HEK293 (cell line): ENCODE measurements around the gene SLC22A4.

Experiments used
- CTCF ChIA-PET: fragments of 350-600 bp; formaldehyde crosslinking; extraction: SDS; loops from one replicate; lab custom pipeline; 2021; ENCODE audit warnings: antibody characterized with exemption; lab: Yijun Ruan, JAX
- POLR2A ChIA-PET: fragments of 300-600 bp; formaldehyde crosslinking; extraction: SDS; loops from one replicate; lab custom pipeline; 2020; ENCODE audit warnings: antibody characterized with exemption, inconsistent platforms; lab: Yijun Ruan, JAX
- H3K27ac ChIP-seq: fragments of 200-500 bp; sonication (Bioruptor generic); 2 replicates; pipeline ENCODE4 v1.5.1; 2014; ENCODE audit warnings: low read depth, low read length, control low read depth, inconsistent platforms; ENCODE audit errors: extremely low read depth
- H3K36me3 ChIP-seq, 2 experiments: fragments of 200-500 bp in 1 of 2; sonication (Bioruptor generic) in 1 of 2; 1 replicate in 1 of 2; 2 replicates in 1 of 2; pipeline ENCODE4 v1.5.1; 2014 to 2017; ENCODE audit warnings: inconsistent platforms in 2 of 2, low read length in 2 of 2; ENCODE audit not compliant: control insufficient read depth in 2 of 2, insufficient read depth in 1 of 2
- H3K4me1 ChIP-seq: fragments of 200-500 bp; sonication (Bioruptor generic); 2 replicates; pipeline ENCODE4 v1.5.1; 2014; ENCODE audit warnings: mild to moderate bottlenecking, low read length, inconsistent platforms; ENCODE audit not compliant: control insufficient read depth, insufficient read depth
- H3K4me3 ChIP-seq: 2 replicates; pipeline ENCODE4 v1.5.1; 2011; ENCODE audit warnings: low read depth, mild to moderate bottlenecking, control low read depth, low read length, moderate library complexity
- H3K9me3 ChIP-seq: fragments of 200-500 bp; sonication (Bioruptor generic); 2 replicates; pipeline ENCODE4 v1.5.1; 2014; ENCODE audit warnings: low read depth, low read length, inconsistent platforms; ENCODE audit not compliant: control insufficient read depth, insufficient read depth
- EGR2 ChIP-seq: fragments of 450-650 bp; formaldehyde crosslinking; IDR thresholded peaks from 2 replicates; pipeline ENCODE4 v1.5.1; 2016; ENCODE audit warnings: low read depth, missing biosample characterization, missing genetic modification characterization
- GLI4 ChIP-seq: fragments of 450-650 bp; formaldehyde crosslinking; IDR thresholded peaks from 2 replicates; pipeline ENCODE4 v1.5.1; 2016; ENCODE audit warnings: missing biosample characterization, missing genetic modification characterization
- HOXC10 ChIP-seq: sonication (generic); formaldehyde crosslinking; IDR thresholded peaks from 2 replicates; pipeline ENCODE4 v1.8.1; 2023; ENCODE audit warnings: mild to moderate bottlenecking, missing genetic modification reagents
- KLF1 ChIP-seq: fragments of 450-650 bp; formaldehyde crosslinking; IDR thresholded peaks from 2 replicates; pipeline ENCODE4 v1.5.1; 2016; ENCODE audit warnings: missing biosample characterization, missing genetic modification characterization
- KLF10 ChIP-seq: fragments of 450-650 bp; IDR thresholded peaks from 2 replicates; pipeline ENCODE4 v1.5.1; 2018; ENCODE audit warnings: missing biosample characterization, mild to moderate bottlenecking, missing genetic modification characterization
- REPIN1 ChIP-seq: fragments of 450-650 bp; formaldehyde crosslinking; IDR thresholded peaks from 2 replicates; pipeline ENCODE4 v1.5.1; 2017; ENCODE audit warnings: missing biosample characterization, missing genetic modification characterization, low read depth
- YY1 ChIP-seq: fragments of 450-650 bp; formaldehyde crosslinking; IDR thresholded peaks from 2 replicates; pipeline ENCODE4 v1.5.1; 2018; ENCODE audit warnings: missing biosample characterization, missing genetic modification characterization
- ZFHX2 ChIP-seq: fragments of 450-650 bp; formaldehyde crosslinking; conservative IDR thresholded peaks from 2 replicates; pipeline ENCODE4 v1.5.1; 2016; ENCODE audit warnings: missing biosample characterization, missing genetic modification characterization
- ZNF133 ChIP-seq: fragments of 450-650 bp; formaldehyde crosslinking; IDR thresholded peaks from 2 replicates; pipeline ENCODE4 v1.5.1; 2016; ENCODE audit warnings: missing biosample characterization, missing genetic modification characterization
- ZNF311 ChIP-seq: fragments of 450-650 bp; formaldehyde crosslinking; IDR thresholded peaks from 2 replicates; pipeline ENCODE4 v1.5.1; 2017; ENCODE audit warnings: missing biosample characterization, missing genetic modification characterization, borderline replicate concordance
- ZNF335 ChIP-seq: fragments of 450-650 bp; formaldehyde crosslinking; conservative IDR thresholded peaks from 2 replicates; pipeline ENCODE4 v1.5.1; 2016; ENCODE audit warnings: missing biosample characterization, missing genetic modification characterization
- ZNF341 ChIP-seq: fragments of 450-650 bp; formaldehyde crosslinking; IDR thresholded peaks from 2 replicates; pipeline ENCODE4; 2016; ENCODE audit warnings: low read depth, missing biosample characterization, missing genetic modification characterization
- ZNF394 ChIP-seq: fragments of 450-650 bp; formaldehyde crosslinking; IDR thresholded peaks from 2 replicates; pipeline ENCODE4 v1.5.1; 2016; ENCODE audit warnings: missing biosample characterization, missing genetic modification characterization, mild to moderate bottlenecking, moderate library complexity, borderline replicate concordance
- ZNF501 ChIP-seq: fragments of 450-650 bp; formaldehyde crosslinking; IDR thresholded peaks from 2 replicates; pipeline ENCODE4 v1.5.1; 2016; ENCODE audit warnings: missing biosample characterization, missing genetic modification characterization
- ZNF549 ChIP-seq: fragments of 450-650 bp; IDR thresholded peaks from 2 replicates; pipeline ENCODE4 v1.5.1; 2018; ENCODE audit warnings: missing biosample characterization, missing genetic modification characterization, mild to moderate bottlenecking, inconsistent platforms, moderate library complexity
- ZNF560 ChIP-seq: fragments of 450-650 bp; formaldehyde crosslinking; IDR thresholded peaks from 2 replicates; pipeline ENCODE4 v1.5.1; 2017; ENCODE audit warnings: missing biosample characterization, missing genetic modification characterization, borderline replicate concordance
- ZNF624 ChIP-seq: fragments of 450-650 bp; formaldehyde crosslinking; IDR thresholded peaks from 2 replicates; pipeline ENCODE4 v1.5.1; 2017; ENCODE audit warnings: missing biosample characterization, missing genetic modification characterization
- TF ChIP-seq, protein P1 (sequence below): fragments of 450-650 bp; formaldehyde crosslinking; IDR thresholded peaks from 2 replicates; pipeline ENCODE4 v1.5.1; 2016; ENCODE audit warnings: missing biosample characterization, missing genetic modification characterization

The SLC22A4 gene

DNA sequence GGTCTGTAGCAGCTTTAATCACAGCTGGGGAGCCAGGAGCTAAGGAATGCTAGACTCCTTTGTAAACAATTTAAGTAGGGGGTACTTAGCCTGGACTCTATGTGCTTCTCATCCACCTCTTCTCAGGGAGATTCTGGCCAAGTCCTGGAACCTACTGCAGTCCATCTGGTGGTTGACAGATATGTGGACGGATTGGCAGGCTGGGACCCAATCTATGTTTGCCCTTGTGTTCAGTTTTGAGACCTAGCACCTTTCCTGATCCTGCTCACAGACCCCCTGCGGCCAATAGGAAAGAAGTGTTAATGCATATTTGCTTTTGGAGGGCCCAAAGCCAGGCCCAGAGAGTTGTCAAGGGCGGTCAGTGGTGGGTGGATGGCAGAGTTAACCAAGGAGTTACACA lies 81.8 kb downstream of the SLC22A4 start:
- Histone ChIP-seq H3K4me1 (no peaks in the 10 kb centered on the region), H3K36me3 (peaks cover 0 to 28% of the 10 kb centered on the region in 2 experiments; a peak in 1 of 3 replicates), H3K9me3 (no peaks in the 10 kb centered on the region), H3K27ac (no peak overlapping the region), H3K4me3 (no peak overlapping the region)
- no peak for TF ChIP-seq YY1 (tag by site-specific recombination)
- no peak for TF ChIP-seq KLF1 (tag by site-specific recombination)
- no peak for TF ChIP-seq ZNF624
- no peak for TF ChIP-seq GLI4 (tag by site-specific recombination)
- no peak for TF ChIP-seq ZNF133 (tag by site-specific recombination)
- CTCF ChIA-PET = interaction anchor here (0.6 to 1.1 kb wide), 4 partner anchors 9 to 290 kb away, joined by 3 to 4 read pairs (median 3); no protein-coding TSS in a partner anchor
- POLR2A ChIA-PET = interaction anchor here (0.9 to 1.3 kb wide), 2 partner anchors 82 to 115 kb away, joined by 3 read pairs; partner anchors contain the start of genes IRF1 and SLC22A4

DNA sequence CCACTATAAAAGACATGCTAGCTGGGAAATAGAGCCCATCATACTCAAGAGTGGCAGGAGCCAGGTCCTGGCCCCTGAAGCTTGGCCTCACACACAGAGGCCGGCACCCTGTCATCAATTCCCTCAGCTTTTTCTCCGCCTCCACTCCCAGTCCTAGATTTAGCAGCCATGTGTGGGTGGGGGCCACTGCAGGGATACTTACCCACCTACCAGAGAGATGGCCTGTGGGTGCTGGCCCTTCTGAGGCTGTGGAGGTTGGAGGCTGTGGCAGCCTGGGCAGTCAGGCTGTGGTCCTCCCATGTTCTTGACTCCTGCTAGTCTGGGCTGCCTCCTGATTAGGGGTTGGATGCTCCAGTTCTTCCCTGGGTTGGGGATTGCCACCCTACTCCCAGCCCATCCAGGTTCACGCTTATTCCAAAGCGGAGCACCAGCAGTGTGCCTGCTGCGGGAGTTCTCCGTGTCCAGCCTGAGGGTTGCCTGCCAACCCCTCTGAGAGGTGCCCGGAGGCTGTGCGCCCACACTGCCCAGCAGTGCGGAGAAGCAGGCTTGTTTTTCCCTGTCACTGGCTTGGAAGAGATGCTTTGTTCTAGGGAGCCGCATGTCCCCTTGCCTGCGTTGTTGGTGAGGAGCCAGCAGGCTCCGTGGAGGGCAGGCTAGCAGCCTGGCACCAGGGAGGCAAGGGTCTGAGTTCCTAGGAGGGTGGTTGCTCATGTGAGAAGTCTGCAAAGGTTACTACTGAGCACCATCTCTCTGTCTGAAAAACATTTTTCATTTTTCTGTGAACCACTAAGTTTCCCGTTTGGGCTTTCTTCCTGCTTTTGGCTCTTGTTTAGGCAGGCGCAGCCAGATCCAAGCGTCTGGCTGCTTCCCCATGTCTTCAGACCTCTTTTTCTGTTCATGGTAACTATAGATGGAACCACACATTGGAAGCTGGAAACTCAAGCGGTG lies 82.8 kb downstream of the SLC22A4 start:
- Histone ChIP-seq H3K4me3 (no peak overlapping the region), H3K27ac (no peak overlapping the region), H3K9me3 (no peaks in the 10 kb centered on the region)
- POLR2A ChIA-PET = interaction anchor here (1.3 kb wide), 1 partner anchor 83 kb away, joined by 3 read pairs; the partner anchor contains the start of gene SLC22A4
- TF ChIP-seq HOXC10 (CRISPR knock-in tag) (no peak), ZNF501 (tag by site-specific recombination) (no peak), ZNF311 (tag by site-specific recombination) (no peak), EGR2 (tag by site-specific recombination) (peak; percentile 85), ZNF394 (no peak), ZNF341 (tag by site-specific recombination) (no peak), ZNF549 (tag by site-specific recombination) (no peak), ZFHX2 (tag by site-specific recombination) (peak; percentile 79)
- TF ChIP-seq, all 188 proteins: peak for 2
- CTCF ChIA-PET = interaction anchor here (0.6 to 1.0 kb wide), 2 partner anchors 138 to 291 kb away, joined by 3 to 5 read pairs; no protein-coding TSS in a partner anchor
- peaks cover 0 to 28% of the 10 kb centered on the region in 2 experiments; a peak in 1 of 3 replicates for H3K36me3 ChIP-seq
- H3K4me1 ChIP-seq = no peaks in the 10 kb centered on the region

DNA sequence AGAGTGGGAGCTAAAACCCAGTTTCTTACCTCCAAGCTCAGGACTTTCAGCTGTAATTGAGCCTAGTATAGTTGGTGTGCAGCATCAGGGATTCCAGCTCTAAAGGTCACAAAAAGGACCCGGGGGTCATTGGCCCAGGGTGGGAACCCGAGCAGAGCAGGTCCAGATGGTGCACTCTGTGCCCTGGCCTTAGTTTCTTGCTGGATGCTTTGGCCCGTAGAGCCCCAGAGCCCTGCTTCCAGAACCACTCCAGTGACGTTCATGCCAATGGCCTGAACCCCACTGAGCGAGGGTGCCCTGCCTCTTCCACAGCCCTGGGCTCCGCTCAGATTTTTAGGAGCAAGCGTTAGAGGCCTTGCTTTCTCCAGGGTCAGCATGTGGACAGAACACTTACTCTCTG lies 83.5 kb downstream of the SLC22A4 start:
- TF ChIP-seq REPIN1 (tag by site-specific recombination) (no peak), KLF10 (tag by site-specific recombination) (no peak), ZNF335 (tag by site-specific recombination) (no peak), ZNF560 (tag by site-specific recombination) (no peak)
- TF ChIP-seq, protein P1, sequence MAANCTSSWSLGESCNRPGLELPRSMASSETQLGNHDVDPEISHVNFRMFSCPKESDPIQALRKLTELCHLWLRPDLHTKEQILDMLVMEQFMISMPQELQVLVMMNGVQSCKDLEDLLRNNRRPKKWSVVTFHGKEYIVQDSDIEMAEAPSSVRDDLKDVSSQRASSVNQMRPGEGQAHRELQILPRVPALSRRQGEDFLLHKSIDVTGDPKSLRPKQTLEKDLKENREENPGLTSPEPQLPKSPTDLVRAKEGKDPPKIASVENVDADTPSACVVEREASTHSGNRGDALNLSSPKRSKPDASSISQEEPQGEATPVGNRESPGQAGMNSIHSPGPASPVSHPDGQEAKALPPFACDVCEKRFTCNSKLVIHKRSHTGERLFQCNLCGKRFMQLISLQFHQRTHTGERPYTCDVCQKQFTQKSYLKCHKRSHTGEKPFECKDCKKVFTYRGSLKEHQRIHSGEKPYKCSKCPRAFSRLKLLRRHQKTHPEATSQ = no peak
- Histone ChIP-seq H3K4me1 (no peaks in the 10 kb centered on the region), H3K36me3 (peaks cover 0 to 24% of the 10 kb centered on the region in 2 experiments; a peak in 1 of 3 replicates), H3K9me3 (no peaks in the 10 kb centered on the region), H3K27ac (no peak overlapping the region), H3K4me3 (no peak overlapping the region)
- ChIA-PET CTCF (interaction anchor here (0.9 to 1.0 kb wide), 2 partner anchors 139 to 191 kb away, joined by 3 to 5 read pairs; no protein-coding TSS in a partner anchor), POLR2A (interaction anchor here (1.2 kb wide), 1 partner anchor 9 kb away, joined by 4 read pairs; the partner anchor contains the start of gene SLC22A5)
